HG03457 (cell line): ENCODE data around the gene TAF11L7.
"Not testable (repeated sequence)": the region's sequence is repeated elsewhere in the genome, so short reads cannot be mapped to it uniquely, and the experiment has no call there.

Experiments
- ATAC-seq: cut with Tn5 transposase; IDR thresholded peaks from one replicate; pipeline ENCODE4 v1.9.1; 2021; ENCODE audit warnings: moderate number of reproducible peaks; ENCODE audit not compliant: unreplicated experiment

The TAF11L7 gene

GRCh38 chr5:17585658-17586057 is at the start of gene TAF11L7:
Gene TAF11L7, minus strand, starts transcription at chr5:17585758.
- not testable (repeated sequence) for ATAC-seq

GRCh38 chr5:17634160-17634559 is 48.6 kb upstream of the TAF11L7 start, which contains the start of gene TAF11L14:
Gene TAF11L14, plus strand, starts transcription at chr5:17634460.
- no peak for ATAC-seq

- not testable (repeated sequence) for ATAC-seq
These were observed 46.2 kb upstream of the TAF11L7 start, which contains the start of gene TAF11L13 for GRCh38 chr5:17631788-17632187. Gene TAF11L13, plus strand, starts transcription at chr5:17632088.

- no peak for ATAC-seq
These were observed 40.1 kb upstream of the TAF11L7 start for GRCh38 chr5:17625686-17626085.

- ATAC-seq, result no peak
These were observed 35.1 kb upstream of the TAF11L7 start for GRCh38 chr5:17620627-17621026.

- no peak for ATAC-seq
These were observed 33.8 kb upstream of the TAF11L7 start for GRCh38 chr5:17619354-17619753.

GRCh38 chr5:17614872-17615605 is 29.5 kb upstream of the TAF11L7 start:
- no peak for ATAC-seq

GRCh38 chr5:17610092-17610491 is 24.5 kb upstream of the TAF11L7 start, which contains the start of gene TAF11L12:
Gene TAF11L12, plus strand, starts transcription at chr5:17610392.
- not testable (repeated sequence) for ATAC-seq

GRCh38 chr5:17607461-17607860 is 21.9 kb upstream of the TAF11L7 start:
- ATAC-seq, result not testable (repeated sequence)

- no peak for ATAC-seq
These were observed 19.4 kb upstream of the TAF11L7 start for GRCh38 chr5:17604951-17605350.

GRCh38 chr5:17603880-17604279 is 18.3 kb upstream of the TAF11L7 start, which contains the start of gene TAF11L11:
Gene TAF11L11, plus strand, starts transcription at chr5:17604183.
- ATAC-seq, result not testable (repeated sequence)

GRCh38 chr5:17597728-17598127 is 12.2 kb upstream of the TAF11L7 start, which contains the start of gene TAF11L10:
Gene TAF11L10, minus strand, starts transcription at chr5:17597828.
- not testable (repeated sequence) for ATAC-seq

- ATAC-seq, result not testable (repeated sequence)
These were observed 8.7 kb upstream of the TAF11L7 start, which contains the start of gene TAF11L9 for GRCh38 chr5:17594255-17594654. Gene TAF11L9, minus strand, starts transcription at chr5:17594394.

- ATAC-seq, result not testable (repeated sequence)
These were observed 5.3 kb upstream of the TAF11L7 start, which contains the start of gene TAF11L8 for GRCh38 chr5:17590860-17591259. Gene TAF11L8, minus strand, starts transcription at chr5:17590960.
